PC-9 (cell line): ENCODE measurements around the gene TCAP.

Experiments used
- EZH2 ChIP-seq: fragments of 200-600 bp; sonication (generic); IDR thresholded peaks from 2 replicates; pipeline ENCODE4 v1.8.0; 2017; ENCODE audit warnings: antibody characterized with exemption, low read depth
- TF ChIP-seq, protein P1 (sequence below): fragments of 200-600 bp; sonication (generic); conservative IDR thresholded peaks from 2 replicates; pipeline ENCODE4 v1.6.1; 2017; ENCODE audit warnings: mixed run types, antibody characterized with exemption, mild to moderate bottlenecking, moderate library complexity

DNA sequence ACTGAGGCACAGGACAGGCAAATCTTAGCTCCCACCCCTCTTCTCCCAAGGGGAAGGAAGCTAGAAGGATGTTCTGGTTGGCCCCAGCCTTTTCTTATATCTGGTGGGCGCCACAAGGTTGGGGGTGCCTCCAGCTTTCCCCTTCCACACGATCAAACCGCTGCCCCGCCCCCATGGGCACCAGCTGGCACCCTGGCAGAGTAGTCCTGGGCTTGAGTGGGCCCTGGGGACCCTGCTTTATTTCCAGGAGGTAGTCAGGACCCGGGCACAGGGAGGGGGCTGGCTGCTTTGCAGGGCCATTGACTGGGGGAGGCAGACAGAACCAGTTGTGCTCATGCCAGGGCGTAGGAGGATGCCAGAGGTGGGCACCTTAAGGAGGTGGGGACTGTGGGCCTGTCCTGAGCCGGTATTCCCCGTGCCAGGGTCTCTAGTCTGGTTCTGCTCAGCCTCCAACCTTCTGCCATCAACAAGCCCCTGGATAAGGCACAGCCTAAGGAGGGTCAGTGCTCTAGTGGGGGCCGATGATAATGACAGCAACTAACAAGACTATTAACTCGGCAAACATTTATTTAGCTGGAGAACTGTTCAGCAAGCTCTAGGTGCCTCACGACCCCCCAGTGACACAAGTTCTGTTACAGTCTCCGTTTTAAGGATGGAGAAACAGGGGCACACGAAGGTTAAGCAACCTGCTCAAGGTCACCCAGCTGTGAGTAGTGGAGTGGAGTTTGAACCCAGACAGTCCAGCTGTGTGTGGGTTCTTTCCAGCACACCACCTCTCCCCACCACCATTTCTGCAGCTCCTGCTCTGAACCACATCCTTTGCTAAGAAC lies 46.0 kb upstream of the TCAP start:
- no peak for TF ChIP-seq EZH2
- TF ChIP-seq, protein P1, sequence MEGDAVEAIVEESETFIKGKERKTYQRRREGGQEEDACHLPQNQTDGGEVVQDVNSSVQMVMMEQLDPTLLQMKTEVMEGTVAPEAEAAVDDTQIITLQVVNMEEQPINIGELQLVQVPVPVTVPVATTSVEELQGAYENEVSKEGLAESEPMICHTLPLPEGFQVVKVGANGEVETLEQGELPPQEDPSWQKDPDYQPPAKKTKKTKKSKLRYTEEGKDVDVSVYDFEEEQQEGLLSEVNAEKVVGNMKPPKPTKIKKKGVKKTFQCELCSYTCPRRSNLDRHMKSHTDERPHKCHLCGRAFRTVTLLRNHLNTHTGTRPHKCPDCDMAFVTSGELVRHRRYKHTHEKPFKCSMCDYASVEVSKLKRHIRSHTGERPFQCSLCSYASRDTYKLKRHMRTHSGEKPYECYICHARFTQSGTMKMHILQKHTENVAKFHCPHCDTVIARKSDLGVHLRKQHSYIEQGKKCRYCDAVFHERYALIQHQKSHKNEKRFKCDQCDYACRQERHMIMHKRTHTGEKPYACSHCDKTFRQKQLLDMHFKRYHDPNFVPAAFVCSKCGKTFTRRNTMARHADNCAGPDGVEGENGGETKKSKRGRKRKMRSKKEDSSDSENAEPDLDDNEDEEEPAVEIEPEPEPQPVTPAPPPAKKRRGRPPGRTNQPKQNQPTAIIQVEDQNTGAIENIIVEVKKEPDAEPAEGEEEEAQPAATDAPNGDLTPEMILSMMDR: no peak
